Loucy (cell line): Measurements from ENCODE around the gene TARBP1.
A peak's percentile ranks its signal among the peaks of the same experiment; 100 is the strongest.

Experiments used
- H2AFZ ChIP-seq: fragments of 200-600 bp; sonication (generic); 2 replicates; pipeline ENCODE4 v1.6.0; 2016; ENCODE audit warnings: antibody characterized with exemption, mild to moderate bottlenecking, low read length, moderate library complexity
- H3F3A ChIP-seq: fragments of 200-600 bp; 2 replicates; pipeline ENCODE4 v1.6.0; 2016; ENCODE audit warnings: antibody characterized with exemption, low read depth, mild to moderate bottlenecking
- H3K27me3 ChIP-seq: fragments of 200-600 bp; sonication (generic); 2 replicates; pipeline ENCODE4 v1.6.1; 2014; ENCODE audit warnings: low read length, mild to moderate bottlenecking; ENCODE audit not compliant: insufficient read depth, poor library complexity, severe bottlenecking
- H3K36me3 ChIP-seq: fragments of 200-600 bp; sonication (generic); 2 replicates; pipeline ENCODE4 v1.6.1; 2016; ENCODE audit warnings: low read length; ENCODE audit not compliant: insufficient read depth
- H3K4me1 ChIP-seq: fragments of 200-600 bp; sonication (generic); 2 replicates; pipeline ENCODE4 v1.5.1; 2014; ENCODE audit warnings: low read length, mild to moderate bottlenecking; ENCODE audit not compliant: insufficient read depth, poor library complexity, severe bottlenecking
- H3K4me2 ChIP-seq: fragments of 200-600 bp; sonication (generic); 2 replicates; pipeline ENCODE4 v1.6.0; 2014; ENCODE audit warnings: antibody characterized with exemption, low read length, low read depth, mild to moderate bottlenecking; ENCODE audit not compliant: poor library complexity, severe bottlenecking
- H3K4me3 ChIP-seq: fragments of 200-600 bp; sonication (generic); 2 replicates; pipeline ENCODE4 v1.5.1; 2014; ENCODE audit warnings: low read length, mild to moderate bottlenecking, mixed read lengths; ENCODE audit not compliant: poor library complexity, severe bottlenecking
- H3K79me2 ChIP-seq: fragments of 200-600 bp; sonication (generic); 2 replicates; pipeline ENCODE4 v1.6.1; 2014; ENCODE audit warnings: low read length; ENCODE audit not compliant: insufficient read depth
- H3K9ac ChIP-seq: fragments of 200-600 bp; sonication (generic); 2 replicates; pipeline ENCODE4 v1.6.0; 2014; ENCODE audit warnings: mild to moderate bottlenecking, low read depth, low read length, moderate library complexity; ENCODE audit not compliant: poor library complexity, severe bottlenecking
- H3K9me2 ChIP-seq: fragments of 200-600 bp; sonication (generic); replicated peaks from 2 replicates; pipeline ENCODE4 v1.6.1; 2016; ENCODE audit warnings: low read depth, low read length, mixed read lengths
- H3K9me3 ChIP-seq: fragments of 200-600 bp; sonication (generic); 2 replicates; pipeline ENCODE4 v1.6.1; 2014; ENCODE audit warnings: mild to moderate bottlenecking, antibody characterized with exemption, low read length, low read depth; ENCODE audit not compliant: insufficient read depth
- H4K20me1 ChIP-seq: fragments of 200-600 bp; sonication (generic); 2 replicates; pipeline ENCODE4 v1.6.0; 2014; ENCODE audit warnings: antibody characterized with exemption, low read length, mild to moderate bottlenecking; ENCODE audit not compliant: insufficient read depth, poor library complexity, severe bottlenecking
- CTCF ChIP-seq: fragments of 200-600 bp; sonication (generic); conservative IDR thresholded peaks from 2 replicates; pipeline ENCODE4 v1.5.1; 2014; ENCODE audit warnings: mild to moderate bottlenecking, antibody characterized with exemption, low read length
- EZH2phosphoT487 ChIP-seq: fragments of 200-600 bp; IDR thresholded peaks from 2 replicates; pipeline ENCODE4 v1.6.1; 2018; ENCODE audit warnings: antibody characterized with exemption, mild to moderate bottlenecking, moderate library complexity, borderline replicate concordance

Gene TARBP1

GRCh38 chr1:234488054-234489006 lies 9.4 kb upstream of the TARBP1 start:
- Histone ChIP-seq H3F3A (no peaks in the 10 kb centered on the region), H3K36me3 (no peaks in the 10 kb centered on the region), H2AFZ (peak overlapping the region; percentile 65), H3K4me1 (peaks cover 4% of the 10 kb centered on the region), H3K27me3 (no peaks in the 10 kb centered on the region), H3K9ac (peak overlapping the region; percentile 31), H3K4me3 (no peak overlapping the region), H3K4me2 (no peak overlapping the region), H4K20me1 (no peaks in the 10 kb centered on the region), H3K79me2 (no peaks in the 10 kb centered on the region), H3K9me2 (no peaks in the 10 kb centered on the region), H3K9me3 (no peaks in the 10 kb centered on the region)
- no peak for TF ChIP-seq CTCF
- no peak for TF ChIP-seq EZH2phosphoT487

- Histone ChIP-seq H3K9me2 (no peaks in the 10 kb centered on the region), H3K4me1 (peaks cover 4% of the 10 kb centered on the region), H3K4me3 (no peak overlapping the region), H3K27me3 (no peaks in the 10 kb centered on the region), H3K9me3 (no peaks in the 10 kb centered on the region), H3K36me3 (no peaks in the 10 kb centered on the region), H4K20me1 (no peaks in the 10 kb centered on the region), H3K4me2 (no peak overlapping the region), H3K9ac (no peak overlapping the region), H2AFZ (peak overlapping the region; percentile 65), H3F3A (no peaks in the 10 kb centered on the region), H3K79me2 (no peaks in the 10 kb centered on the region)
- TF ChIP-seq CTCF (peak; percentile 81), EZH2phosphoT487 (no peak)
Measured at GRCh38 chr1:234486858-234487840, 8.2 kb upstream of the TARBP1 start.

- Histone ChIP-seq H3K9me3 (no peaks in the 10 kb centered on the region), H3F3A (no peaks in the 10 kb centered on the region), H3K4me3 (no peak overlapping the region), H3K9ac (no peak overlapping the region), H2AFZ (no peak overlapping the region), H3K79me2 (no peaks in the 10 kb centered on the region), H3K9me2 (no peaks in the 10 kb centered on the region), H4K20me1 (no peaks in the 10 kb centered on the region), H3K27me3 (no peaks in the 10 kb centered on the region), H3K4me1 (peaks cover 4% of the 10 kb centered on the region), H3K36me3 (no peaks in the 10 kb centered on the region), H3K4me2 (no peak overlapping the region)
- no peak for TF ChIP-seq EZH2phosphoT487
- TF ChIP-seq CTCF: no peak
Measured at GRCh38 chr1:234484991-234485739, 6.2 kb upstream of the TARBP1 start.
